ENCODE results near the gene LRTM2. TPM values are rescaled to one million over a fixed set of nuclear protein-coding genes. Genes with fewer than 3 reads are reported as not detected.

Gene LRTM2
- total RNA-seq, 1 experiment from 2014 or later, result 0.07 TPM

DNA sequence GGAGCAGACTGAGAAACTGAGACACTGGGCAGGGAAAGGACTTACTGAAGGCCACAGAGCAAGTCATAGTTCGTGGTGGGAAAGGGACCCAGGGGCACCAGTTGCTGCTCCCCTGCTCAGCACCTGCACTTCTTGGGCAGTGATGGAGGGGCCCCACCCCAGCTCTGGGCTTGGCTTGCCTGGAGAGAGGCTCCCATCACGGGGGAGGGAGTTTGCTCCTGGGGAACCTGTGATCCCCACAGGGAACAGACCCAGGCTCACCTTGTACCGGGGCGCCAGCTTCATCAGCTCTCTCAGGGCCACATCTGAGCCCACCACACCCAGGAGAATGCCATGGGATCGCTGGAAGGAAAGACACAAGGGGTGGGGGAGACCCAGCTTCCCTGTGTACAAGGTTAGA lies 58.3 kb downstream of the LRTM2 start (continued):
- no peak for TF ChIP-seq ZNF274 (IDR thresholded peaks at IDR 0.05; ENCODE audit: low read depth, low read length)
- TF ChIP-seq SRF (IDR thresholded peaks at IDR 0.05; ENCODE audit: low read depth), result no peak
- no peak for TF ChIP-seq YY1 (IDR thresholded peaks at IDR 0.05; ENCODE audit: extremely low read depth, insufficient replicate concordance, low read depth, low read length)

DNA sequence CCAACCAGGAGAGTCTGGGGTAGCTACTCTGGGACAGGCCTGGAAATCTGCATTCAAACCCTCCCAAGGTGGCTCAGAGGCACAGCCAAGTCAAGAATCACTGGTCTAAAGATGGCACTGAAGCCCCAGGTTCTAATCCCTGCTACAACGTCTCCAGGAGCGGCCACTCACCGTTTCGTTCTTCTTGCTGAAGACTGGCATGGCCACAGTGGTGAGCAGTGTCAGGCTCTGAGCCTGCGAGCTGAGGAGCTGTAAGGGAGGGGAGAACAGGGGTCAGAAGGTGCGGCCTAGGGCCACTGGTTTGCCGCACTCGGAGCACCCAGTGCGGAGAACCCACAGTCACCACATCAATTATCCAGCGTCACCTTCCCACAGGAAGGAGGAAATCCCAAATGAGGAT lies 59.3 kb downstream of the LRTM2 start:
- no peaks in the 10 kb centered on the region for H4K20me1 ChIP-seq (ENCODE audit: insufficient read depth)
- H2AFZ ChIP-seq (ENCODE audit: low read depth, low read length, poor library complexity, severe bottlenecking), result no peak overlapping the region
- no peak overlapping the region for H3K9ac ChIP-seq (ENCODE audit: low read length)
- no peak for ATAC-seq
- H3K4me3 ChIP-seq (replicated peaks in 1 of 2; ENCODE audit: low read depth in 1 of 2, low read length in 2 of 2), result no peak overlapping the region
- H3K36me3 ChIP-seq (ENCODE audit: control insufficient read depth in 1 of 2, insufficient read depth in 2 of 2, low read length in 2 of 2), result no peaks in the 10 kb centered on the region
- peaks cover 14% of the 10 kb centered on the region; the same call in 1 of the 2 replicates for H3K27me3 ChIP-seq (ENCODE audit: insufficient read depth, low read length)
- ChIA-PET CTCF (no interaction called here), POLR2A (no interaction called here), RAD21 (ENCODE audit: low non-redundant PET in 1 of 2, low total read pairs in 2 of 2, uncharacterized antibody in 2 of 2, unreplicated experiment in 2 of 2) (no interaction called here)
- no peaks in the 10 kb centered on the region for H3K9me3 ChIP-seq (ENCODE audit: control insufficient read depth in 1 of 2, insufficient read depth in 1 of 2, low read depth in 1 of 2, low read length in 2 of 2)
- H3K4me2 ChIP-seq (ENCODE audit: low read length), result no peak overlapping the region
- DNase-seq (ENCODE audit: low read depth, low spot score), result no peak
- no TSS peak for BruUV-seq (replicated peaks)
- H3K79me2 ChIP-seq (ENCODE audit: insufficient read depth, low read length), result no peaks in the 10 kb centered on the region
- TF ChIP-seq, protein P1, sequence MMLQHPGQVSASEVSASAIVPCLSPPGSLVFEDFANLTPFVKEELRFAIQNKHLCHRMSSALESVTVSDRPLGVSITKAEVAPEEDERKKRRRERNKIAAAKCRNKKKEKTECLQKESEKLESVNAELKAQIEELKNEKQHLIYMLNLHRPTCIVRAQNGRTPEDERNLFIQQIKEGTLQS (IDR thresholded peaks at IDR 0.05), result no peak
- TF ChIP-seq SP1 (IDR thresholded peaks at IDR 0.05; ENCODE audit: low read depth), result no peak
- no peak for TF ChIP-seq FOSL1 (IDR thresholded peaks at IDR 0.05; ENCODE audit: low read depth)
- TF ChIP-seq, protein P2, sequence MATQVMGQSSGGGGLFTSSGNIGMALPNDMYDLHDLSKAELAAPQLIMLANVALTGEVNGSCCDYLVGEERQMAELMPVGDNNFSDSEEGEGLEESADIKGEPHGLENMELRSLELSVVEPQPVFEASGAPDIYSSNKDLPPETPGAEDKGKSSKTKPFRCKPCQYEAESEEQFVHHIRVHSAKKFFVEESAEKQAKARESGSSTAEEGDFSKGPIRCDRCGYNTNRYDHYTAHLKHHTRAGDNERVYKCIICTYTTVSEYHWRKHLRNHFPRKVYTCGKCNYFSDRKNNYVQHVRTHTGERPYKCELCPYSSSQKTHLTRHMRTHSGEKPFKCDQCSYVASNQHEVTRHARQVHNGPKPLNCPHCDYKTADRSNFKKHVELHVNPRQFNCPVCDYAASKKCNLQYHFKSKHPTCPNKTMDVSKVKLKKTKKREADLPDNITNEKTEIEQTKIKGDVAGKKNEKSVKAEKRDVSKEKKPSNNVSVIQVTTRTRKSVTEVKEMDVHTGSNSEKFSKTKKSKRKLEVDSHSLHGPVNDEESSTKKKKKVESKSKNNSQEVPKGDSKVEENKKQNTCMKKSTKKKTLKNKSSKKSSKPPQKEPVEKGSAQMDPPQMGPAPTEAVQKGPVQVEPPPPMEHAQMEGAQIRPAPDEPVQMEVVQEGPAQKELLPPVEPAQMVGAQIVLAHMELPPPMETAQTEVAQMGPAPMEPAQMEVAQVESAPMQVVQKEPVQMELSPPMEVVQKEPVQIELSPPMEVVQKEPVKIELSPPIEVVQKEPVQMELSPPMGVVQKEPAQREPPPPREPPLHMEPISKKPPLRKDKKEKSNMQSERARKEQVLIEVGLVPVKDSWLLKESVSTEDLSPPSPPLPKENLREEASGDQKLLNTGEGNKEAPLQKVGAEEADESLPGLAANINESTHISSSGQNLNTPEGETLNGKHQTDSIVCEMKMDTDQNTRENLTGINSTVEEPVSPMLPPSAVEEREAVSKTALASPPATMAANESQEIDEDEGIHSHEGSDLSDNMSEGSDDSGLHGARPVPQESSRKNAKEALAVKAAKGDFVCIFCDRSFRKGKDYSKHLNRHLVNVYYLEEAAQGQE (IDR thresholded peaks at IDR 0.05; ENCODE audit: low read depth), result no peak
- no peak for TF ChIP-seq ZFX (IDR thresholded peaks at IDR 0.05)
- intact Hi-C loops (cut with micrococcal nuclease), result no loop called here
- no peaks in the 10 kb centered on the region for H3K4me1 ChIP-seq (ENCODE audit: control insufficient read depth in 1 of 2, insufficient read depth in 2 of 2, low read length in 2 of 2)
- no peaks in the 10 kb centered on the region for H3K9me2 ChIP-seq (ENCODE audit: insufficient read depth)
- no peak overlapping the region for H3K27ac ChIP-seq (ENCODE audit: low read depth, low read length)
